ENCODE measurements around the gene ABCF2.

Gene ABCF2

DNA sequence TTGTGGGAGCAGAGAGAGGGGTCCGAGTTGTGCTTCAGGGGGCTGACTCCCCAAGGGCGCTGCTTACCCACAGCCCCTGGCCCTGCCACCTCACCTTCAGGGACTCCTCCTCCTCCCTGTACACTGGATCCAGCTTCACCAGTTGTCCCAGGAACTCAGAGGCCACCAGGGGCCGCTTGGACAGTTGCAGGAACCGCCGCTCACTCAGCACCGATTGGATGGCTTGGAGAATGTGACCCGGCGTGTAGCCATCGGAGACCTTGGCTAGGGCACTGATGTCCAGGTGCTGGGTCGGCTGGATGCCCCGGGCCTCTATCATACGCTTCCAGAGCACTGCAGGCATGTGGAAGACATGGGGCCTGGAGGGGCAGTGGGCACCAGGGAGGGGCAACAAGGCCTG lies 35.5 kb downstream of the ABCF2 start:
- no peak for DNase-seq

GRCh38 chr7:151189038-151189437 lies 38.0 kb downstream of the ABCF2 start:
- no peak for DNase-seq

- no peak for DNase-seq
Observed at GRCh38 chr7:151188252-151188542, 38.8 kb downstream of the ABCF2 start.

DNA sequence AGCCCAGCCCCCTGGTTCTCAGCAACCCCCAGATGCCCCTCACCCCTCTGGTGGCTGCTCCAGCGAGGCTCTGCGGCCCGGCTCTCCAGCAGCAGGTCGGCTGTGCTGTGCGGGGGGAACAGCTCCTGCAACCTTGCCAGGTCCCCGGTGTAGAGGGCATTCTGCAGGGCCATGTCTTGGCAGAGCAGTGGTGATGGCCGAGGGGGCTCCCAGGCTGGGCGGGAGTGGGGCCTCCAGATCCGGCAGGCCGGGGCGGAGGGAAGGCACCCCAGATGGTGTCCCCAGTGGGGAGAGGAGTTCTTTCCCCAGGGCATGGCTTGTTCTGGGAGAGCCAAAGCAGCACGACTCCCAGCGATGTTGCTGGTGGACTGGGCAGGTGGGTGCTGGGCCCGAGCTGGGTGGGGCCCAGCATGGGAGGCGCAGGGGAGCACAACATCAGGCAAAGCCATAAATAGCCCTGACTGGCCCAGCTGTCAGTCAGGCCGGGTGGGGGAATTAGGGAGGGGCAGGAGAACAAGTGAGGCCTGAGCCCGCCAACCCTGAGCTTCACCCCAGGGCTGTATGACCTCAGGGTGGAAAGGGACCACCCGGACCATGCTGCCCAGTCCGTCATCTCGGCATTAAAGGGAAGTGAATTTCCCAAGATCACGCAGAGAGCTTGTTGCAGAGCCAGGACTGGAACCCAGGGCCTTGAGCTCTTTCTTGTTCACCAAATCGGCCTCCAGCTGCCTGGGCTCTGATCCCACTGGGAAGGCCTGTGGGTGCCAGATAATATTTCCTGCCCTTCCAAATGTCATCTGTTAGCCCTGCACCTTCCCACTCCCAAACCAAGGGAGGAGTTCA lies 39.4 kb downstream of the ABCF2 start:
- DNase-seq, result no peak

- DNase-seq, result no peak
Observed at GRCh38 chr7:151186640-151187408, 40.2 kb downstream of the ABCF2 start, which contains the start of gene ASB10. Gene ASB10 (minus strand): TSS chr7:151187250. CDS start chr7:151187130, 120 bp downstream.

DNA sequence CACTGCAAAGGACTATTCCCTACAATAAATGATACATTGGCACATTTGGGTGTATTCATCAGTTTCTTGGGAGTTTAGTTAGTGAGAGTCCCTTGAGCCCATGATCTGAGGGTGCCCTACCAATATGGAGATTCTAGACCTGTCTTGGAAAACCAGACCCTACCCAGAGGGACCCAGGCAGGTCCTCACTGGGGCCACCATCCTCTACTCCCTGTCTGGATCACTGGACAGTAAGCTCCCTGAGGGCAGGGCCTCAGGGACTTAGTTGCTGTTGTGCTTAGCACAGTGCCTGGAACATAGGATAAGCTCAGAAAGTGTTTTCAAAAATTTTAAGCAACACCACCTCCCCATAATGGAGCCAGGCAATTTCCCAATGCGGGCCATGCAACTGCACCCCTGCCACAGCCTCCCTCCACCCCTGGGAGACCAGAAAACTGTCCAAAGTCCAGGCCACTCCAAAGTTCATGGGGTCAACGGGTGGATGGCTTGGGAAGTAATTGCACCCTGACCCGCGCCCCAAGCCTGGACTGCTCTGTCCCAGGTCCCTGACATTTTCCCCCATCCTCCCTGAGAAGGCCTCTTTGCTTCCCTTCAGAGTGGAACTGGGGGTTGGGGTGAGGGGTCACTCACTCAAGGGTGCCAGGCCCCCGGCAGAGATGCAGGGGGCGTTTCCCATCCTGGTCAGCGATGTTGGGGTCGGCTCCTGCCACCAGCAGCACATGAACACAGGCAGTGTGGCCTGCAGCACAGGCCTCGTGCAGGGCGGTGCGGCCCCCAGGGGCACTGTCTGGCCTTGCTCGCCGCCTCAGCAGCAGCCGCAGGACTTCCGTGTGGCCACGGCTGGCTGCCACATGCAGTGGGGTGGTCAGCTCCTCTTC lies 41.0 kb downstream of the ABCF2 start:
- no peak for DNase-seq

- DNase-seq, result no peak
Observed at GRCh38 chr7:151181011-151181431, 46.0 kb downstream of the ABCF2 start.

GRCh38 chr7:151179946-151180345 lies 47.1 kb downstream of the ABCF2 start:
- no peak for DNase-seq

DNA sequence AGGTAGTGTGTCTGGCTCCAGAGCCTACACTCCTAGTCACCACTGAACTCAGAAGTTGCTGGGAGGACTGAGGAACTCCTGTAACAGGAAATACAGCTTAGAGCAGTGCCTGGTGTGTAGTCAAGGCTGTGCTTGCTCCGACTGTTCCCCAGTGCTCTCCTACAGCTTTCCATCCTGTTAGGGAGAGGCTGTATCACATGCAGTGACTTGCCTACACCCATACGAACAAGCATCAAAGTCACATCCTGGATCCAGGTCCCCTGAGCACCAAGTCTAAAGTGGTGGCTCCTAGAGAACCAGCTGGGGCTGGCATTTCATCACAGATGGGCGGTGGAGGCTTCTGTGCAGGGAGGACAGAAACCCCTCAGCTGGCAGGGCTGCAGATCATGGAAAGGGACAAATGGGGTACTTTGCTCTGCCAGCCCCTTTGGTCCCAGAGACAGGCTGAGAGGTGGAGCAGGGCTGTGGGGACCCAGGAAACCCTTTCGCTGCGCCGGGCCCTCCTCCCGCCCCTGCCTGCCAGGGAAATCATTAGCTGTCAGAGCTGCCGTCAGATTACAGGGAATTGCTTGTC lies 47.6 kb downstream of the ABCF2 start:
- no peak for DNase-seq

GRCh38 chr7:151178831-151179230 lies 48.2 kb downstream of the ABCF2 start:
- DNase-seq, result no peak

DNA sequence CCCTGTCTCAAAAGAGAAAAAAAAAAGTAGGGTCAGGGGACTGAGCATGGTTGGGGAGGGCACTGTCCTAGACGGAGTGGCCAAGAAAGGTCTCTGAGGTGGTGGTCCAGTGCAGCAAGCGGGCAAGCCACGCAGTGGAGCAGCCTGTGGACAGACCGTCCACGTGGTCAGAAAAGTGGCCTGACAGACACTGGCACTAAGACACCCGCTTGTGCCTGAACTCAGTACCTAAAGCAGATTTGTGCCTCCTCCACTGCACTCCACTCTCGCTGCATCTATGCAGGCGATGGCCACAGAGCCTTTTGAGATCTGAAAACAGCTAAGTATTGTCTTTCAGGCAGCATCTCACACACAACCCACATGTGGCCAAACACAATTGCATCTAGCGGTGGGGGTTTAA lies 48.8 kb downstream of the ABCF2 start:
- DNase-seq, result no peak

DNA sequence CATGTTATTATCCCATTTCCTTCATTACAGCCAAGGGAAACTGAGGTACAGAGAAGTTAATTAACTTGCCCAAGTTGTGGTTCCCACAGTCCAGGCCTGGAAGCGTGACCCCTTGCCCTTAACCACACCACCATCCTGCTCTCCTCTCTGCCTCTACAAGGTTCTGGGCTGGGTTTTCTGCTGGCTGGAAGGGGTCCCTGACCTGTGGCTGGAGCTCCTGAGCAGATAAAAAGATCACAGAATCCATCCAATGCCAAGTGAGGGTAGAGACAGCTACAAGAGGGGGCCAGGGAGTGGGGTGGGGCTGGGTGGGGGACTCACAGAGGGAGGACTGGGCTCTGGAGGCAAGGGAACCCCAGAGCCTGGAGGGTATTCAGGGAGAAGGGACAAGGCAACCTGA lies 49.7 kb downstream of the ABCF2 start:
- no peak for DNase-seq

- DNase-seq, result no peak
Observed at GRCh38 chr7:151176401-151176800, 50.6 kb downstream of the ABCF2 start.

GRCh38 chr7:151175793-151176311 lies 51.2 kb downstream of the ABCF2 start:
- no peak for DNase-seq

DNA sequence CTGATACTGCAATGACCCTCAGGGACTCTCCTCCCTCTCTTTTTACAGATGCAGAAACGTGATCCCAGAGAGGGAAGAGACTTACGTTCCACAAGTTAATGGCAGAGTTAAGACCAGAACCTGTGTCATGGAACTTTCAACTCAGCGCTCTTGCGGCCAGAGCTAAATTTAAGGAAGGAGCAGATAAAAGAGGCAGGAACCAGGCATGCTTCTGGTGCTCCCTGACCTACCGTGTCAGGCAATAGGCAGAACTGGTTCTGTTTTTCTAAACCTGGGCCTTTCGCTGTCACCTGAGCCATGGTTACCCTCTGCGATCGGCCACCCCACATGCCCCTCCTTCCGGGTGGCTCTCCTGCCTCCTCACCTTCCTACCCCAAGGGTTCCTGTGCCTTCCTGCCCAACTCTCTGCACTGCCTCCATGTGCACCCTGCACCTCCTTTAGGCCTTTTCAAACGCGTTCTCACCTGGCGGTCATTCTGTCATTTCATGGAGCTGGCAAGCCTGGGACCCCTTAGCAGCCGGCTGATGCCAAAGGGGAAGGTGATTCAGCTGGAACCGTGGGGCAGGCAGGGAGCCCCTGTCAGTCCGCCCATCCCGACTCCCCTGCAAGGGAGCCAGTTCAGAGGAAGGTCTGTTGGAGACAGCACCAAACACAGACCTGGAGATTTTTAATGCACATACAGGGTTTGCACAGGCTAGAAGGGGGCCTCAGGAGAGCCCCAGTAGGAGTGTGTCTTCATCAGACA lies 51.8 kb downstream of the ABCF2 start:
- no peak for DNase-seq

GRCh38 chr7:151174246-151175046 lies 52.6 kb downstream of the ABCF2 start:
- DNase-seq, result no peak

DNA sequence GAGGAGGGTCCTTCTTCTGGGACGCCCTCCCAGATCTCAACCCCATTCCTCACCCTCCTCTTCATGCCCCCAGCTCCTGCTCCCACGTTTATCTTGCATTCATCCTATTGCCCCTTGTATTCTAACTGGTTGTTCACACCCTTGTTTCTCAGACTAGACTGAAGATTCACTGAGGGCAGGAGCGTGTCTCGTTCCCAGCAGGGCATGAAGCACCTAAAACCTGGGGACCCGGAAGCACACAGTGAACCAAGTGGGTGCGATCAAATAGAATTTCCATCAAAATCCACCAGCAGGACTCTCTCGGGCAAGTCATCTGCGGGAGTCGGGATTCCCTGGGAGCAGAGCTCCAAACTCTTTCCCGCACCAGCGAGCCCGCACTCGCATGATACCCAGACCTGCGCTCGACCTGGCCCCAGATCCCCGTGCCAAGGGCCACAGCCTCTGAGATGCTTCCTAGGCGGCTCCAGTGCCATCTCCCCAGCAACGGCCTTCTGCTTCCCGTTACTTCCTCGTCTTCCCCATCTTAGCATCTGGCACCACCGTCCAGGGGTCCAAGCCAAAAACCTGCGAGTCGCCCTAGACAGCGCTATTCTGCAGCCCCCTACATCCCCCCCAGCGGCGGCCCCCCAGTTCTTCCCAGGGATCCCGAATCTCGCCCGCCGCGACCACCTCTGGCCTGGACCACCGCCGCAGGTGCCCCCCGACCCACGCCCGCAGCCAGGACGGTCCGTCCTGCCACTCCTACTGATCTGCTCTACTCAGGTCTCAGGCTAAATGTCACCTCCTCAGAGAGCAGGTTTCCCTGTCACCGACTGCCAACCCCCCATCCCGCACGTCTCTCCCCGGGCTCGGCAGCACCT lies 53.4 kb downstream of the ABCF2 start:
- no peak for DNase-seq

- DNase-seq, result peak; percentile 74
Observed at GRCh38 chr7:151172273-151173141, 54.5 kb downstream of the ABCF2 start.

DNA sequence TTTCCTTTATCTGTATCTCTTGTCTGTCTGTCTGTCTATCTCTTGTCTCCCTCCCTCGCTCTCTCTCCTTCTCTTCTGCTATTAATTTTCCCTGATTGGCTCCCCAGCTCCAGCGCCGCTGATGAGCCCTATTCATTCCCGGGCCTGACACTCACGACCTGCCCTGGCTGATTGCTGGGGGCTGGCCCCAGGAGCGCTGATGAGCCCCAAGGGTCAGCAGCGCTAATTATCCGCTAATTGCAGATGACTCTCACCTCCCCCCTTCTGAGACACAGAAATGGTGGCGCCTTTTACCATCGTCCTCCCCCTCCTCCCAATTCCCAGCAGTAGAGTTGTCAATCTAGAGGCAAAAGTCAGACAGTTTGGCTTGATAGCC lies 58.2 kb downstream of the ABCF2 start:
- DNase-seq, result no peak

Measured in NCI-H1092 treated with DMSO at 0.1 percent for 48 hours (cell line).